K562 (cell line): ENCODE measurements around the gene PRR19. TPM values are rescaled to one million over a fixed set of nuclear protein-coding genes. Genes with fewer than 3 reads are reported as not detected.
"Not testable (repeated sequence)": the region's sequence is repeated elsewhere in the genome, so short reads cannot be mapped to it uniquely, and the experiment has no call there.

Experiments
- ATAC-seq: fragments of 200-7000 bp; cut with Tn5 transposase; 3 replicates; pipeline ENCODE4 v1.9.1; 2020; ENCODE audit warnings: moderate library complexity
- BruUV-seq: library from RNA; stranded (reverse); fragments of 400-500 nt; replicated peaks from 2 replicates; lab custom pipeline; 2021; lab: Mats Ljungman, UMichigan
- CTCF ChIA-PET: fragments of 300-600 bp; formaldehyde crosslinking; extraction: SDS; loops from one replicate; lab custom pipeline; 2021; ENCODE audit warnings: low intra/inter-chr PET ratio; lab: Yijun Ruan, JAX
- POLR2A ChIA-PET: fragments of 300-600, 350-650 bp; sonication (Branson Sonifier 250); formaldehyde crosslinking; extraction: SDS; loops from one replicate; lab custom pipeline; 2021; ENCODE audit warnings: antibody characterized with exemption, inconsistent platforms; lab: Yijun Ruan, JAX
- DNase-seq, 4 experiments: peaks; one replicate each; pipeline versions ENCODE4 v3.0.0 to v3.0.0-alpha.2; 2011 to 2018; ENCODE audit warnings: low spot score in 3 of 4, mixed read lengths in 3 of 4; ENCODE audit errors: extremely low read depth in 1 of 4
- FAIRE-seq: peaks from 2 replicates; lab custom pipeline; 2011; peaks lifted over from hg19 to GRCh38; lab: Jason Lieb, UNC
- H2AFZ ChIP-seq: 2 replicates; pipeline ENCODE4 v1.6.0; 2011; ENCODE audit warnings: low read depth, low read length, control low read depth, inconsistent platforms
- H3K27ac ChIP-seq: fragments of 200-600 bp; 3 replicates; pipeline ENCODE4 v1.8.0; 2011; ENCODE audit warnings: low read depth, mild to moderate bottlenecking, control low read depth, inconsistent platforms, low read length, moderate library complexity, mixed read lengths; ENCODE audit errors: extremely low read depth
- H3K27me3 ChIP-seq, 2 experiments: fragments of 300-600 bp in 1 of 2; 2 replicates in 1 of 2; 3 replicates in 1 of 2; pipeline versions ENCODE4 v1.6.0 to v1.8.0; 2011; ENCODE audit warnings: inconsistent platforms in 2 of 2, low read length in 2 of 2, mild to moderate bottlenecking in 1 of 2, mixed read lengths in 1 of 2, moderate library complexity in 1 of 2; ENCODE audit not compliant: control insufficient read depth in 2 of 2, insufficient read depth in 2 of 2
- H3K36me3 ChIP-seq: fragments of 300-600 bp; 3 replicates; pipeline ENCODE4 v1.8.0; 2011; ENCODE audit warnings: mild to moderate bottlenecking, low read length, inconsistent platforms; ENCODE audit not compliant: control insufficient read depth, insufficient read depth
- H3K4me1 ChIP-seq, 2 experiments: fragments of 200-600 bp in 1 of 2; replicated peaks in 1 of 2; 2 replicates in 1 of 2; 3 replicates in 1 of 2; pipeline versions ENCODE4 v1.5.1 to v1.8.0; 2011; ENCODE audit warnings: inconsistent platforms in 2 of 2, low read length in 2 of 2, mild to moderate bottlenecking in 1 of 2, mixed read lengths in 1 of 2, moderate library complexity in 1 of 2; ENCODE audit not compliant: control insufficient read depth in 2 of 2, insufficient read depth in 2 of 2
- H3K4me2 ChIP-seq: 2 replicates; pipeline ENCODE4 v1.6.1; 2011; ENCODE audit warnings: low read length, control low read depth, inconsistent platforms, mixed read lengths; ENCODE audit not compliant: insufficient read depth
- H3K4me3 ChIP-seq: fragments of 200-600 bp; sonication (generic), shearing (Covaris generic); 2 replicates; pipeline ENCODE4 v1.5.1; 2016; ENCODE audit warnings: control low read depth, inconsistent platforms
- H3K79me2 ChIP-seq: fragments of 200-600 bp; 3 replicates; pipeline ENCODE4 v1.8.0; 2011; ENCODE audit warnings: low read length, inconsistent platforms; ENCODE audit not compliant: control insufficient read depth, insufficient read depth
- H3K9ac ChIP-seq, 2 experiments: 2 replicates each; pipeline versions ENCODE4 v1.6.0 to v1.6.1; 2011; ENCODE audit warnings: low read depth in 2 of 2, low read length in 2 of 2, control low read depth in 1 of 2, inconsistent platforms in 1 of 2, mild to moderate bottlenecking in 1 of 2, mixed read lengths in 1 of 2; ENCODE audit not compliant: insufficient read depth in 1 of 2
- H3K9me1 ChIP-seq: one replicate; pipeline ENCODE4 v1.6.0; 2011; ENCODE audit warnings: inconsistent platforms, mild to moderate bottlenecking, low read length, moderate library complexity; ENCODE audit not compliant: control insufficient read depth, insufficient read depth
- H3K9me3 ChIP-seq: replicated peaks from 2 replicates; pipeline ENCODE4 v1.5.1; 2011; ENCODE audit warnings: low read depth, low read length, inconsistent platforms; ENCODE audit not compliant: control insufficient read depth, insufficient read depth
- H4K20me1 ChIP-seq: replicated peaks from 2 replicates; pipeline ENCODE4 v1.6.1; 2011; ENCODE audit warnings: low read length, inconsistent platforms, mixed read lengths; ENCODE audit not compliant: control insufficient read depth, insufficient read depth
- ASH1L ChIP-seq: fragments of 450-650 bp; IDR thresholded peaks from 2 replicates; pipeline ENCODE4 v1.6.1; 2018; ENCODE audit warnings: borderline replicate concordance, mild to moderate bottlenecking, low read depth; ENCODE audit not compliant: partially characterized antibody
- OTX1 ChIP-seq: fragments of 450-650 bp; formaldehyde crosslinking; IDR thresholded peaks from 2 replicates; pipeline ENCODE4 v1.4.0; 2022; ENCODE audit warnings: mild to moderate bottlenecking
- STAT5A ChIP-seq: IDR thresholded peaks from 2 replicates; pipeline ENCODE4 v1.6.1; 2012; ENCODE audit warnings: low read length, inconsistent platforms, borderline replicate concordance
- ZNF41 ChIP-seq: fragments of 250-450 bp; sonication (Bioruptor Pico); conservative IDR thresholded peaks from 2 replicates; pipeline ENCODE4 v1.4.0; 2020; ENCODE audit warnings: mild to moderate bottlenecking
- WGBS: fragments of 100-300 bp; shearing (Covaris generic); methylation state at CpG from one replicate; pipeline ENCODE4 v1.1.6; 2016; ENCODE audit warnings: low coverage, mixed read lengths; ENCODE audit not compliant: insufficient coverage; ENCODE audit errors: missing lambda C conversion rate; 5-methylcytosine and 5-hydroxymethylcytosine counted together
- in situ Hi-C: fragments of 300-500 bp; cut with MboI; formaldehyde crosslinking; loops from 4 replicates; pipeline ENCODE4 v1.15.0; 2018; ENCODE audit warnings: inconsistent platforms, mixed read lengths
- intact Hi-C: fragments of 100-400 bp; cut with micrococcal nuclease; formaldehyde crosslinking; loops from 2 replicates; pipeline ENCODE4 v1.14.2; 2022
- polyA plus RNA-seq, 8 experiments: library from polyadenylated mRNA; depleted of rRNA in 4 of 8; stranded (reverse) in 5 of 8; unstranded in 3 of 8; fragments of >200 nt; fragmentation: Nextera tagmentation in 2 of 8; fragmentation: Illumina TruSeq in 1 of 8; extraction: Ambion mirVana in 2 of 8; extraction: Trizol in 1 of 8; gene quantifications; 2 replicates each; pipeline versions ENCODE4 v1.2.1 to v1.2.3, GENCODE V29; 2011 to 2014; ENCODE audit warnings: inconsistent platforms in 1 of 8, missing spikeins in 1 of 8
- total RNA-seq, 7 experiments: library from RNA; depleted of rRNA in 6 of 7; stranded (reverse); fragments of >200 nt in 6 of 7; fragmentation: Illumina TruSeq in 2 of 7; extraction: Trizol in 2 of 7; gene quantifications; 2 replicates each; pipeline versions ENCODE4 v1.2.1 to v1.2.3, GENCODE V29; 2011 to 2021; ENCODE audit warnings: low replicate concordance in 1 of 7
- TF ChIP-seq, protein P1 (sequence below), 2 experiments: fragments of 450-650 bp; IDR thresholded peaks; 2 replicates each; pipeline ENCODE4 v1.6.1; 2018; ENCODE audit warnings: mild to moderate bottlenecking in 2 of 2, low read depth in 1 of 2; ENCODE audit not compliant: partially characterized antibody in 2 of 2

Gene PRR19
- total and polyA plus RNA-seq, 9 of the 15 experiments (the other 6 are each of a cell fraction or from before 2014, with no cell fraction given), result 0.10 to 1.6 (median 0.54) TPM

DNA sequence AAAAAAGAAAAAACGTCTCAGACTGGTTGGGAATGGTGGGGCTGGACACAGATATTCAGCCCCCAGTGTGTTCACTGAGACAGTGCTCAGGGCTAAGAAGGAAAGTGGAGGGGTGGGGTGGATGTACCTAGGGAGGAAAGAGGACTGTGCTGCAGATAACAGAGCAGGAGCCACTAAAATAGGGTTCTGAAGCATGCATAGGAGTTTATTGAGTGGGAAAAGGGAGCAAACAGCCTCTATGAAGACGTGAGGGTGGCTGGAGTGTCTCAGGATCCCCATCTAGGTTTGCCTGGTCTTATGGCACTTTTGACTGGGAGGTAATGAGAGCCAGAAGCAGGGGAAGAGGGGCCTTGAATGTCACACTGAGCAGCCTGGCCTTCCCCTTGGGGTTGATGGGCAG lies 26.9 kb downstream of the PRR19 start (continued):
- TF ChIP-seq ZNF41 (no peak), ASH1L (no peak)
- TF ChIP-seq, protein P1, sequence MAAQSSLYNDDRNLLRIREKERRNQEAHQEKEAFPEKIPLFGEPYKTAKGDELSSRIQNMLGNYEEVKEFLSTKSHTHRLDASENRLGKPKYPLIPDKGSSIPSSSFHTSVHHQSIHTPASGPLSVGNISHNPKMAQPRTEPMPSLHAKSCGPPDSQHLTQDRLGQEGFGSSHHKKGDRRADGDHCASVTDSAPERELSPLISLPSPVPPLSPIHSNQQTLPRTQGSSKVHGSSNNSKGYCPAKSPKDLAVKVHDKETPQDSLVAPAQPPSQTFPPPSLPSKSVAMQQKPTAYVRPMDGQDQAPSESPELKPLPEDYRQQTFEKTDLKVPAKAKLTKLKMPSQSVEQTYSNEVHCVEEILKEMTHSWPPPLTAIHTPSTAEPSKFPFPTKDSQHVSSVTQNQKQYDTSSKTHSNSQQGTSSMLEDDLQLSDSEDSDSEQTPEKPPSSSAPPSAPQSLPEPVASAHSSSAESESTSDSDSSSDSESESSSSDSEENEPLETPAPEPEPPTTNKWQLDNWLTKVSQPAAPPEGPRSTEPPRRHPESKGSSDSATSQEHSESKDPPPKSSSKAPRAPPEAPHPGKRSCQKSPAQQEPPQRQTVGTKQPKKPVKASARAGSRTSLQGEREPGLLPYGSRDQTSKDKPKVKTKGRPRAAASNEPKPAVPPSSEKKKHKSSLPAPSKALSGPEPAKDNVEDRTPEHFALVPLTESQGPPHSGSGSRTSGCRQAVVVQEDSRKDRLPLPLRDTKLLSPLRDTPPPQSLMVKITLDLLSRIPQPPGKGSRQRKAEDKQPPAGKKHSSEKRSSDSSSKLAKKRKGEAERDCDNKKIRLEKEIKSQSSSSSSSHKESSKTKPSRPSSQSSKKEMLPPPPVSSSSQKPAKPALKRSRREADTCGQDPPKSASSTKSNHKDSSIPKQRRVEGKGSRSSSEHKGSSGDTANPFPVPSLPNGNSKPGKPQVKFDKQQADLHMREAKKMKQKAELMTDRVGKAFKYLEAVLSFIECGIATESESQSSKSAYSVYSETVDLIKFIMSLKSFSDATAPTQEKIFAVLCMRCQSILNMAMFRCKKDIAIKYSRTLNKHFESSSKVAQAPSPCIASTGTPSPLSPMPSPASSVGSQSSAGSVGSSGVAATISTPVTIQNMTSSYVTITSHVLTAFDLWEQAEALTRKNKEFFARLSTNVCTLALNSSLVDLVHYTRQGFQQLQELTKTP (IDR thresholded peaks at IDR 0.05; ENCODE audit: low read depth in 1 of 2, partially characterized antibody in 2 of 2), result no peak

DNA sequence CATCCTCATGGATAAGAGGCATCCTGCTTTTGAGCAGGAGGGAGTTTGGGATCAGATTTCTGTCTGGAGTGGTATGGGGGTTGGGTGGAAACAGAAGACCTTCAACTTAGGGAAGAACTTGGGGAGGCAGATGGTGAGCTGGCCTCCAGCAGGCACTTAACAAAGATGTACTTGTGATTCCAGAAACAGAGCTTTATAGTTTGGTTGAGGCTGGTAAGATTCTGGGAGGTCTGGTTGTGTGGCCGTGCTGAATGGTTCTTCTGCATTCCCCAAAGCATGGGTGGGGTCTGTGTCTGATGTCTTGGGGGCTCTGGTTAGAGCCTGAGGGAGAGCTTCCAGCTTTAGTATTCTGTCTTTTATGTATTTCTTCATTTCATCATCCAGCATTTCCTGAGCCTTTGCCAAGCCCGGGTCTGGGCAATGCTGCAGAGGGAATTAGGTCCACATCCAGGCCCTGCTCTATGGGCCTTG lies 28.3 kb downstream of the PRR19 start:
- Histone ChIP-seq H3K9me1 (no peaks in the 10 kb centered on the region), H3K27ac (no peak overlapping the region), H2AFZ (no peak overlapping the region), H3K27me3 (no peaks in the 10 kb centered on the region), H4K20me1 (no peaks in the 10 kb centered on the region; the same call in 1 of the 2 replicates), H3K9me3 (no peaks in the 10 kb centered on the region), H3K4me1 (peaks cover 5 to 25% of the 10 kb centered on the region in 2 experiments; a peak in 4 of 5 replicates), H3K4me2 (no peak overlapping the region), H3K9ac (no peak overlapping the region), H3K4me3 (no peak overlapping the region), H3K36me3 (peaks cover 2% of the 10 kb centered on the region; the same call in 1 of the 3 replicates), H3K79me2 (peaks cover 20% of the 10 kb centered on the region)
- POLR2A ChIA-PET, result interaction anchor here (0.6 kb wide), 1 partner anchor 113 kb away, joined by 3 read pairs; no protein-coding TSS in a partner anchor
- in situ Hi-C loops, result no loop called here
- intact Hi-C loops, result no loop called here
- TF ChIP-seq STAT5A (no peak), OTX1 (CRISPR knock-in tag) (no peak)
- 48% methylated on average over 2 of the region's 2 CpGs for whole genome bisulfite sequencing
- no peak for ATAC-seq
- FAIRE-seq, result no peak
- no peak for DNase-seq
- no TSS peak for BruUV-seq
- CTCF ChIA-PET, result no interaction called here

DNA sequence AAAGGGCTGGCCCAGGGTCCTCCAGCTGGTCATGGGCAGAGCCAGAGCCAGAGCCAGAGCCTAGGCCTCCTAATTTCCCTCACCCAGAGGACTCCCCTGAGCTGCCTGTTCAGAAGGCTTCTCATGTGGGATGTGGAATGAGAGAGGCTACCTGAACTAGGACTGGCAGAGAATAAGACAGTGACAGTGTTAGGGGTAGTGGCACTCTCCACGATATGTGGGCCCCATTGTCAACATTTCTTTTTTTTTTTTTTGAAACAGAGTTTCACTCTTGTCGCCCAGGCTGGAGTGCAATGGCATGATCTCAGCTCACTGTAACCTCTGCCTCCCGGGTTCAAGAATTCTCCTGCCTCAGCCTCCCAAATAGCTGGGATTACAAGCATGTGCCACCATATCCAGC lies 29.4 kb downstream of the PRR19 start:
- H3K9me1 ChIP-seq, H3K36me3 ChIP-seq, intact Hi-C loops, BruUV-seq, CTCF ChIA-PET, H3K27ac ChIP-seq, H2AFZ ChIP-seq, DNase-seq, ATAC-seq, FAIRE-seq, POLR2A ChIA-PET, H3K9me3 ChIP-seq, H4K20me1 ChIP-seq, in situ Hi-C loops, H3K27me3 ChIP-seq, H3K4me2 ChIP-seq, H3K4me3 ChIP-seq: not testable (repeated sequence)
- peak overlapping the region in 1 of 2 experiments; percentile 54; a peak in 1 of 4 replicates for H3K9ac ChIP-seq
- peaks cover 10% of the 10 kb centered on the region for H3K79me2 ChIP-seq
- H3K4me1 ChIP-seq, result peaks cover 3 to 22% of the 10 kb centered on the region in 2 experiments; a peak in 4 of 5 replicates
- WGBS, result 71% methylated on average over 3 of the region's 3 CpGs
